GM21528 (cell line): ENCODE results near the gene HACD3.

Experiments used
- ATAC-seq: cut with Tn5 transposase; IDR thresholded peaks from one replicate; pipeline ENCODE4 v1.9.1; 2021; ENCODE audit warnings: mild to moderate bottlenecking, moderate library complexity; ENCODE audit not compliant: unreplicated experiment, low FRiP score

HACD3 gene

GRCh38 chr15:65530318-65531111 lies at the start of gene HACD3:
Gene HACD3 (plus strand): TSS chr15:65530463. CDS start chr15:65530632, 169 bp downstream.
- peak; percentile 82 for ATAC-seq

- no peak for ATAC-seq
Observed at GRCh38 chr15:65484876-65485275, 45.4 kb upstream of the HACD3 start.

GRCh38 chr15:65494076-65494475 lies 36.2 kb upstream of the HACD3 start:
- no peak for ATAC-seq

GRCh38 chr15:65509321-65509720 lies 20.9 kb upstream of the HACD3 start:
- ATAC-seq = no peak

- no peak for ATAC-seq
Observed at GRCh38 chr15:65512189-65512588, 18.1 kb upstream of the HACD3 start.

- no peak for ATAC-seq
Observed at GRCh38 chr15:65512807-65513416, 17.4 kb upstream of the HACD3 start.

- ATAC-seq = peak; percentile 89
Observed at GRCh38 chr15:65516997-65517865, 13.0 kb upstream of the HACD3 start, which contains the start of gene DPP8. Gene DPP8 (minus strand): TSS chr15:65517689. CDS start chr15:65512553, 5,136 bp downstream.

- peak; percentile 10 for ATAC-seq
Observed at GRCh38 chr15:65517866-65518207, 12.4 kb upstream of the HACD3 start.

- ATAC-seq = no peak
Observed at GRCh38 chr15:65518633-65519285, 11.5 kb upstream of the HACD3 start.

- no peak for ATAC-seq
Observed at GRCh38 chr15:65521350-65521749, 8.9 kb upstream of the HACD3 start.

GRCh38 chr15:65524226-65524625 lies 6.0 kb upstream of the HACD3 start:
- ATAC-seq = no peak

GRCh38 chr15:65525622-65526021 lies 4.6 kb upstream of the HACD3 start:
- no peak for ATAC-seq

GRCh38 chr15:65528461-65529060 lies 1.7 kb upstream of the HACD3 start:
- ATAC-seq = no peak

GRCh38 chr15:65529762-65530317 lies 423 bp upstream of the HACD3 start:
- no peak for ATAC-seq

GRCh38 chr15:65532738-65533051 lies 2.4 kb downstream of the HACD3 start:
- ATAC-seq = no peak

GRCh38 chr15:65533057-65533756 lies 2.9 kb downstream of the HACD3 start:
- ATAC-seq = no peak

- ATAC-seq = no peak
Observed at GRCh38 chr15:65535192-65535591, 4.9 kb downstream of the HACD3 start.

- no peak for ATAC-seq
Observed at GRCh38 chr15:65540314-65540713, 10.1 kb downstream of the HACD3 start.

- ATAC-seq = no peak
Observed at GRCh38 chr15:65541231-65541820, 11.1 kb downstream of the HACD3 start.
